Measurements from ENCODE around the gene CSH2. TPM values are rescaled to one million over a fixed set of nuclear protein-coding genes. Genes with fewer than 3 reads are reported as not detected.

CSH2 gene
- total and polyA plus RNA-seq, 2 of the 13 experiments (the other 11 are each of a cell fraction or from before 2014, with no cell fraction given) = not detected

GRCh38 chr17:63919311-63919723, 45.8 kb upstream of the CSH2 start (continued):
- TF ChIP-seq AHDC1 (CRISPR knock-in tag; IDR thresholded peaks at IDR 0.05; ENCODE audit: borderline replicate concordance) (no peak), IRF9 (CRISPR knock-in tag; IDR thresholded peaks at IDR 0.05; ENCODE audit: borderline replicate concordance) (0 out of 2 replicates have a peak, but pooled peaks have one; percentile 57), REL (CRISPR knock-in tag; conservative IDR thresholded peaks at IDR 0.05) (no peak), ZNF737 (CRISPR knock-in tag; IDR thresholded peaks at IDR 0.05; ENCODE audit: borderline replicate concordance) (no peak), PITX1 (CRISPR knock-in tag; IDR thresholded peaks at IDR 0.05) (no peak), ZSCAN31 (CRISPR knock-in tag; IDR thresholded peaks at IDR 0.05; ENCODE audit: low read depth) (0 out of 2 replicates have a peak, but pooled peaks have one; percentile 5), KAT7 (CRISPR knock-in tag; IDR thresholded peaks at IDR 0.05; ENCODE audit: borderline replicate concordance) (no peak), ZNF468 (CRISPR knock-in tag; IDR thresholded peaks at IDR 0.05) (no peak), ZNF773 (CRISPR knock-in tag; IDR thresholded peaks at IDR 0.05; ENCODE audit: borderline replicate concordance) (no peak), MZF1 (CRISPR knock-in tag; IDR thresholded peaks at IDR 0.05; ENCODE audit: borderline replicate concordance) (no peak), PHF20 (CRISPR knock-in tag; IDR thresholded peaks at IDR 0.05) (no peak), MTERF4 (CRISPR knock-in tag; IDR thresholded peaks at IDR 0.05) (0 out of 2 replicates have a peak, but pooled peaks have one; percentile 64), ZBTB38 (CRISPR knock-in tag; IDR thresholded peaks at IDR 0.05) (no peak), TRIM22 (IDR thresholded peaks at IDR 0.05) (no peak), ZNF232 (CRISPR knock-in tag; IDR thresholded peaks at IDR 0.05; ENCODE audit: borderline replicate concordance) (no peak), MAFF (IDR thresholded peaks at IDR 0.05; ENCODE audit: low read depth, low read length) (peak; percentile 44; the same call in 1 of the 2 replicates), TSC22D2 (CRISPR knock-in tag; IDR thresholded peaks at IDR 0.05; ENCODE audit: borderline replicate concordance) (peak; percentile 68; the same call in 1 of the 2 replicates), ELF3 (CRISPR knock-in tag; IDR thresholded peaks at IDR 0.05) (no peak), LCORL (IDR thresholded peaks at IDR 0.05) (no peak), LCORL (CRISPR knock-in tag; IDR thresholded peaks at IDR 0.05) (no peak), HNRNPH1 (optimal IDR thresholded peaks at IDR 0.05; ENCODE audit: low read depth, low read length) (no peak), ZNF619 (CRISPR knock-in tag; IDR thresholded peaks at IDR 0.05) (peak; percentile 32; the same call in 1 of the 2 replicates), PHF5A (CRISPR knock-in tag; IDR thresholded peaks at IDR 0.05; ENCODE audit: low read depth, unreplicated experiment) (no peak)
